Ureter (tissue), 1 donor: ENCODE data around the gene PDE3B. TPM values are rescaled to one million over a fixed set of nuclear protein-coding genes. Genes with fewer than 3 reads are reported as not detected.
"Not testable (repeated sequence)": the region's sequence is repeated elsewhere in the genome, so short reads cannot be mapped to it uniquely, and the experiment has no call there.

Experiments used
- DNase-seq: peaks from one replicate; pipeline ENCODE4 v3.0.0-alpha.2; 2020; ENCODE audit warnings: low spot score
- total RNA-seq: library from RNA; stranded (reverse); gene quantifications from one replicate; pipeline ENCODE4 v1.2.4, GENCODE V29; 2023
- donor health status: DM: yes; HTN: yes; CAD: no.

The PDE3B gene
- total RNA-seq, 1 donor from 2014 or later = 35.9 TPM

DNA sequence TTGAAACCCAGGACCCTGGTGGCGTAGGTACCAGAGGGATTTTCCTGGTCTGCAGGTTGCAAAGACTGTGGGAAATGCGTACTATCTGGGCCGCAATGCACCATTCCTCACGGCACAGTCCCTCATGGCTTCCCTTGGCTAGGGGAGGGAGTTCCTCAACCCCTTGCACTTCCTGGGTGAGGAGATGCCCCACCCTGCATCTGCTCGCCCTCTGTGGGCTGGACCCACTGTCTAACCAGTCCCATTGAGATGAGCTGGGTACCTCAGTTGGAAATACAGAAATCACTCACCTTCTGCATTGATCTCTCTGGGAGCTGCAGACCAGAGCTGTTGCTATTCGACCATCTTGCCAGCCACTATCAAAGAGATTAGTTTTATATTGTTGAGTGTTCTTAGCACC is 100.1 kb downstream of the PDE3B start:
- DNase-seq = not testable (repeated sequence)

DNA sequence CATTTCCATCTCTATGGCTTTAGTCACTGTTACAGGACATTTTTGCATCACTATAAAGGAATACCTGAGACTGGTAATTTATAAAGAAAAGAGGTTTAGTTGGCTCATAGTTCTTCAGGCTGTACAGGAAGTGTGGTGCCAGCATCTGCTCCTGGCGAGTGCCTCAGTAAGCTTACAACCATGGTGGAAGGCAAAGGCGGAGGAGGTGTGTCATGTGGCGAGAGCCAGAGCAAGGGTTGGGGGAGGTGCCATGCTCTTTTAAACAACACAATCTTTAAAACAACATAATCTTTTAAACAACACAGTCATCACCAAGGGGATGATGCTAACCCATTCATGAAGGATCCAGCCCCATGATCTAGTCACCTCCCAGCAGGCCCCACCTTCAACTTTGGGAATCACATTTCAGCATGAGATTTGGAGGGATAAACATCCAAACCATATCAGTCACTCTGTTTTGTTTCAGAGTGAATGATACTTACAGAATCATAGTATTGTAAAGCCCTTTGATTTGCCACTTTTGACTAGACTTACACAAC is 103.3 kb downstream of the PDE3B start:
- no peak for DNase-seq

DNA sequence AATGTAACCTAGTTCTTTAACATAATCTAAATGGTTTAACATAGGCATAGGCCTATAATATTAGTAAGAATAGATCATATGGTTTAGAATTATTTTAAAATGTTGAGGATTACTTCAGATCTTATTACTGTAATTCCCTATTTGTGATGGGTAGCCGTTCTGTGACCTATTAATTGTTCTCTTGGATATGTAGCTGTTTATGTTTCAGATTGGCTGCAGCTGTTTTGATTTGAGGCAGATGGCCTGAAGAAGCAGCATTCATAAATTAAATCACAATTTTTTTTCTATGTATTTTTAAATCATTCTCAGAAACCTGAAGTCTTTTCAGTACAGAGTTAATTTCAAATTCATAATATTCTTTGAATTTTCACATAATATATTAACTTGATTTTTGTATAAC is 104.5 kb downstream of the PDE3B start:
- DNase-seq = no peak

DNA sequence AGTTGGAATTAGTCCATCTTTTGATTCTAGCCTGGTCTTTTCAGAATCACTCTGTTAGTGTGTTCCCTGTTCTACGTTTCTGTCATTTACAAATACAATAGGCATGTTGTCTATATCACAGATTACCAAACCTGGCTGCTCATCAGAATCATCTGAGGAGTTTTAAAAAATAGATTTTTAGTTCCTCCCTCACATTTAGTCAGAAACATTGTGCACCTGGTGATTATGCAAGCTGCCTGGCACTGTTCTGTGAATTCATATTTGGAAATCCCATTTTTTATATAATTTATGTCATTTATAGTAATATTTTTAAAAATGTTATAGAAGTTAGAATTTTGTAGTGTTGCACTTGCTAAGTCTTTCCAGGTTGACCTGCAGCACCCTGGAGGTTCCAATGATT is 107.3 kb downstream of the PDE3B start:
- DNase-seq = no peak

DNA sequence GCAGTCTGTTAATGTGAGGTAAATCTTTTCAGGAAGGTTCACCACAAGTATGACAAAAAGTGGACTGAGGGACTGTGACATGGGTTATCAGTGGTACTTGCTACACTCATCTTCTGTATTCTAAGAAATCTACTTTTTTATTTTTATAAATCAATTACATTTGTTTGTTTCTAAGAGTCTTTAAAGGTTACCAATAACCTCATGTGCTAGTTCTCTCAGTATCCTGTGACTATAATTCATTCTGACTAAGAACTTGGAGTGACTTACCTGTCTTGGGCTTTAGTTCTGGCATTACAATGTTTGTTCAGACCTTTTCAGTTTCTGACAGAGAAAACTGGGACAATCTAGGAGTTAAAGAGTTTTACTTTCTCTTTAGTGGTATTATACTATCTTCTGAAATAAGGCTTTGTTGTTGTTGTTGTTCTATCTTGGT is 108.4 kb downstream of the PDE3B start:
- no peak for DNase-seq

DNA sequence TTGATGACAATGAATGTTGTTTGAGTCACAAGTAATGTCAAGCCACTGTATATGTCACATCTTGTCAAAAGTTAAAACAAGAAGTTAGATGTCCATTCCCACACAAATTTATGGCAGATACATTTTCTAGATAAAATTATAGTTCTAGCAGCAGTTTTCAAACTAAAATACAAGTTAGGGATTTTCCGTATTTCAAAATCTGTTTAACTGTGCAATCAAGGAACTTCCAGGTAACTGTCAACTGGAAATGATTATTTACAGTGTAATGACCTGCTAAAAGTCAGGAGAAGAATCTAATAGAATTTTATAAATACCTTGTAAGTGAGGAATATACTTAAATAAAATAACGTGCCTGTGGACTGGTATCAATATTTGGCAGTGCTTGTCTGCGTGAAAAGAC is 111.5 kb downstream of the PDE3B start:
- no peak for DNase-seq

DNA sequence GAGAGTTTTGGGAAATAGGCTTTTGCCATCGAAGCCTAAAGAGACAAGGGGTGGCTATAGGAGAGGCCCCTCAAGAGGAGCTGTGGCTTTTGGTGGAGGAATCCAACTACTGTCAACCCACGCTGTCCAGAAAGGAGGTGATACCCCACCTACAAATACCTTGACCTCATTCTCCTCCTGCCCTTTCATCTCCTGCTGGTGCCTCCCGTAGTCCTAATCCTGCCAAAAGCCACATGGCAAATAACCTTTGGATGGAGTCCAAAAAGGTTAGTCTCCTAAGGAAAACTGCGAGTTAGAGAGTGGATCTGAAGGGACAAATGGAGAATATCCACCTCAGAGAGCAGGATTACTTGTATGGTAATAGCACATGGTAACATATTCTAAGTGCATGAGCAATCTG is 112.7 kb downstream of the PDE3B start:
- no peak for DNase-seq

DNA sequence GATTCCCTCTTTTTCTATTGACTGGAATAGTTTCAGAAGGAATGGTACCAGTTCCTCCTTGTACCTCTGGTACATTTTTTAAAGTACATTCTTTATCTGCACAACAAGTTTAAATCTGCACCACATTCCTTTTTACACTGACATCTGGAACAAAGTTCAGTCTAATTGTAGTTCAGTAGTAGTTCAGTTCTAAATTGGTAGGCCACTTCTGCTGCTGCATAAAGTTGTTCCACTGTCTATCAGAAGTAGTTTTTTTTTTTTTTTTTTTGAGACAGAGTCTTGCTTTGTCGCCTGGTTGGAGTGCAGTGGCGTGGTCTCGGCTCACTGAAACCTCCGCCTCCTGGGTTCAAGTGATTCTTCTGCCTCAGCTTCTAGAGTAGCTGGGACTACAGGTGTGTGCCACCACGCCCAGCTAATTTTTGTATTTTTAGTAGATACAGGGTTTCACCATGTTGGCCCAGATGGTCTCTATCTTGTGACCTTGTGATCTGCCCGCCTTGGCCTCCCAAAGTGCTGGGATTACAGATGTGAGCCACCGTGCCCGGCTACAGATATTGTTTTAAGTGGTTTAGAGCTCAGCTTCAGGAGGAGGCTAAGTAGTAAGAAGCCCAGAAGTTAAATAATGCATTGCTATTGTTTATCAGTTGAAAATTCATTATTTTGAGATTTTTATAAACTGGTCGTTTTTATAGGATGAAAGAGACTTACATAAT is 115.9 kb downstream of the PDE3B start:
- DNase-seq = not testable (repeated sequence)

DNA sequence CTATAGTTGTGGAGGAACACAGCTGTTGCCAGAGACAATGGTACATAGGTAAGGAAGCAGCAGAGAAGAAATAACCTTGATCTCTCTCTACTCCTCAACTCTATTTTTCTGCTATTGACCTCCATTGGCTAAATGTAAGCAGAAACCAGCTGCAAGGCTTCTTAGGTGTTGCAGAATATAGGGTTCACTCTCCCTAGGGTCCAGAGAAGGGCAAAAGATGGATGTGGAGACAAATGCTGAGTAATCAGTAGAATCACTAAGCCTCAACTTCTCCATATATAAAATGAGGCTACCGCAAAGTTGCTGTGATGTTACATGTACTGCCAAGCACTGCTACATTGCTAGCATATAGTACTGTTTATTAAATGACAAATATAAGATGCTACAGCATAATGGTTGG is 120.6 kb downstream of the PDE3B start:
- no peak for DNase-seq

DNA sequence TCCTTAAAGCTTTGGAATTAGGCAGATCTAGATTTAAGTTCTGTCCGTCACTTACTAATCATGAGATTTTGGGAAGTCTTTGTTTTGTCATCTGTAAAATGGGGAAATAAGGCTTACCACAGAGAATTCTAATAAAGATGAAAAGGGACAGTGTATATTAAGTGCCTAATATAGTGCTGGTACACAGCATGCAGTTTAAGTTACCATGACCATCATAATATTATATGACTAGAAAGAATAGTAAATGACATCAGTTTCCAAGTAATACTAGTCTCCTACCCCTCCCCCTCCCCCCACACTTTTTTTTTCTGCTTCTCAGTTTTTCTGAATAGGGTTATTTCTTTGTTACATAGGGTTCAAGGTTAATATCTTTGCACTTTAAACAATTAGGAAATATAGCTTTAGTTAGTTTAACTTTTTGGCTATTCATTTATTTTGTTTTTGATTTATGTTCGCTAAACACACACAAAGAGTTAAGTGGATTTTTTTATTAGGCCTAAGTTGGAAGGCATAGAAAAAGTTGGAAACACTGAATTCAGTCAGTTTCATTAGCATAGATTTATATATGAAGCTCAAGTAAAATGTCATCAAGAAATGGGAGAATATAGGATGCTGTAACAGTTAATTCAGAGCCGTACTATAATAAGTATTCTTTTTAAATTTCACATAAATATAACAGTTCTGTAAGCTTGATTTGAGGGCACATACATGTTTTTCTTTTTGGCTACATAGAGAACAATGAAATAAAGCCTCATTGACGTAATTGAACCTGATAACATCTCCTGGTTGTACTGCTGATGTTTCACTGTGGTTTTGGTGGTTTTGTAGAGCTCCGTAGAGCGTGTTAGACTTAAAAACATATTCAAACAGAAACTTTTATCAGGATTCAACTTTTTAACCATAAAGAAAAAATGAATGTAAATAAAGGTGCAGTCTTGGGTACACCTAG is 121.2 kb downstream of the PDE3B start:
- DNase-seq = no peak

DNA sequence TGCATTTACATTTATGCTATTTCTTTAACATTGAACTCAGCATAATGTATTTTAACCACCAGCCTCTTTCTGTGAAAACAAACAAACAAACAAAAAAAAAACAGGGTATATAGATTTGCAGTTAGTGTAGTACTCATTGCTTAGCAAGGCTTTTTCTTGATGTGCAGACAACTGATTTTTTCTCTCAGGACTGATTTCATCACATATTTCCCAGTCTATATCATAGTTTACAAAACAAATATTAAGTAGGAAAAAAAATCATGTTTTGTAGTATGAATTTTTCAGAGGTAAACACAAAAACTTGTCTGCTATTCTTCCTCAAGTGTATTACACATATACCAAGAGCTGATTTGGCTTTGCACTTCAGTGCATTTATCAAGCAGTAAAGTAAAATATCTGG is 123.0 kb downstream of the PDE3B start:
- DNase-seq = no peak

DNA sequence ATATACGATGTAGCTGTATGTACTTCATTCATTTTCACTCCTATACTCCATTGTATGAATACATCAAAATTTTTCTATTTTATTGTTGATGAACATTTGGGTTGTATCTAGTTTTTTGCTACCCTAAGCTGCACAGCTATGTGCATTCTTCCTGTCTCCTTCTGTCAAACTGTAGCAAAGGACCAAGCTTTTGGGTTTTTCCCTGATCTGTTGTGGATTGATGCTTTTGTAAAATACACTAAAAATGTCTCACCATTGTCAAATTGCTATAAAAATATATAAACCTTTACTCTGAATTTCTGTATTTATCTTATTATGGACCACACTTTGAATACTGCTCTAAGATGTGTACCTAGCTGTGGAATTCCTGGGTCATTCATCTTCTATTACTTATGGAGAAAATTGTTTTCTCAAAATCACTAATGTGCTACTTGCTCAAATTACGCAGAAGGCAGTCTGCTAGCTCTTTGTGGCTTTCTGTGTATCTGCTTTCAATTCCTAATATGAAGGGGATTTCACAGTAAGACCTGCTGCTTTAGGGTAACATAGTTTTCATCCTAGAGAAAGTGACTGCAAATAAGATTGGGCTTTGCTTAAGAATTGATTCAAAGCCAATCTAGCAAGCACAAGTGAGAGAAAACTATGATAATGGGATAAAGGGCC is 125.1 kb downstream of the PDE3B start:
- DNase-seq = no peak

DNA sequence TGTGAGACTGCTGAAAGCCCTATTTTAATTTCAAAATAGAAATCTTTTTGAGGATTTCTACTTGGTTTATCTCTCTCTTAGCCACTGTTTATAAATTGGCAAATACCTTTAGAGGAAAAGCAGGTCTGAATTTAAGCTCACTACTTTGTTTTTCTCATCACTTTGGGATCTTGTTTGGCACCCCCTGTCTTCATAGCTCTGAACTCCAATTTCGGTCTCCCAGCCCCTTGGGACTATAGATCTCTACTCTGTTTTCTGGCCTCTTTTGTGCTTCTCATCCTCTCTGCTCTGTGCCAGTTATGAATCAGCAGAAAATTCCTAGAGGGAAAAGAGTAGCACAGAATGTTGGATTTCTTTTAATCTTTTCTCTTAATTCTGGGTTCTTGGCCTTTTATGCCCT is 130.2 kb downstream of the PDE3B start:
- DNase-seq = no peak

DNA sequence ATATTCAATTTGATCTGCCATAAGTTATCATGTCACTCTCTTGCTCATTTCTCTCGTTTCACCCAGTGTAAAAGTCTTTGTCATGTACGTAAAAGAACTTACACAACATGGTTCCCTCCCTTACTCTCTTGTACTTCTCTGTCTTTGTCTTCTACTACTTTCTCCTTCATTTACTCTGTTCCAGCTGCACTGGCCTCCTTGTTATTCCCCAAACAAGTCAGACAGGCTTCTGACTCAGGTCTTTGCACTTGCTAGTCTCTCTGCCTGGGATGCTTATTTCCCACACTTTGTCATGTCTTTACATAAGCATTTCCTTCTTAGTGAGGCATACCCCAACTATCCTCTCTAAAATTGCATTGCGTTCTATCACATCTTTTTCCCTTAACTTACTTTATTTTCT is 131.1 kb downstream of the PDE3B start:
- no peak for DNase-seq

DNA sequence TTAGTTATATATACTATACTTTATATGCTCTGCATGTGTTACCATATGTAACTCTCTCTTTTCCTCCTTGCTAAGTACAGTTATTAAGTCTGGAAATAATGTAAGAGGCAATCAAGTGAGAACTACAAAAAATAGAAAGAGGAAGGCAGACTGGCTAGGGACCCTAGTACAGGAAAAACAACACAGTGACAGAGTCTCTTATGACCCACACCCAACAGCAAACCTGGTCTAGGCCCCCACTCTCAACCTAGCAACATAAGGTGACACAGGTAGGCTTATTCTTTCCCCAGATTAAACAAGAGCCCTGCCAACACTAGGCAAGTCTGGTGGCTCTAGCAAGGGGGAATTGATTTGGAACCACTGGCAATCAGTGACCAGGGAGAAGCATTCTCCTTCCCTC is 132.3 kb downstream of the PDE3B start:
- DNase-seq = no peak

DNA sequence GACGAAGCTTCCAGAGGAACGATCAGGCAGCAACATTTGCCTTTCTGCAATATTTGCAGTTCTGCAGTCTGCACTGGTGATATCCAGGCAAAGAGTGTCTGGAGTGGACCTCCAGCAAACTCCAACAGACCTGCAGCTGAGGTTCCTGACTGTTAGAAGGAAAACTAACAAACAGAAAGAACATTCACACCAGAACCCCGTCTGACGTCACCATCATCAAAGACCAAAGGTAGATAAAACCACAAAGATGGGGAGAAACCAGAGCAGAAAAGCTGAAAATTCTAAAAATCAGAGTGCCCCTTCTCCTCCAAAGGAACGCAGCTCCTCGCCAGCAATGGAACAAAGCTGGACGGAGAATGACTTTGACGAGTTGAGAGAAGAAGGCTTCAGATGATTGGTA is 134.9 kb downstream of the PDE3B start:
- DNase-seq = not testable (repeated sequence)

DNA sequence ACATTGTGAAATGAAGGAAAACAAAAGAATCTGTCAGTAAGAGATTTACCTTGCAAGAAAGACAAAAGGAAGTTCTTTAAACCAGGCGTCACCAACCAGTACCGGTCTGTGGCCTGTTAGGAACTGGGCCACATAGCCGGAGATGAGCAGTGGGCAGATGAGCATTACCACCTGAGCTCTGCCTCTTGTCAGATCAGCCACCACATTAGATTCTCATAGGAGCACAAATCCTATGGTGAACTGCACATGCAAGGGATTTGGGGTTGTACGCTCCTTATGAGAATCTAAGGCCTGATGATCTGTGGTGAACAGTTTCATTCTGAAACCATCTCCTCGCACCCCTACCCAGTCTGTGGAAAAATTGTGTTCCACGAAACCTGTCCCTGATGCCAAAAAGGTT is 140.2 kb downstream of the PDE3B start:
- no peak for DNase-seq

DNA sequence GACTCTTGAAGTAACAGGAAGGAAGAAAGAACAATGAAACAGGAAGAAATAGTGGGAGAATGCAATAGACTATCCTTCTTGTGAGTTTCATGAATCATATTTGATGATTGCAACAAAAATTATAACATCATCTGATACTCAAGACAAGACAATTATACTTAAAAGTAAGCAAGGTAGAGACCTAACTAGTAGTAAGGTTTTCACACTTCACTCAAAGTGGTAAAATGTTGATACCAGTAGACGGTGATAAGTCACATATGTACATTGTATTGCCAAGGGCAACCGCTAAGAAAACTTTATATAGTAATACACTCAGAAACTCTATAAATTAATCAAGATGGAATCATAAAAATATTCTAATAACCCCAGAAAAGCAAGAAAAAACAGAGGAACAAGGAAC is 140.6 kb downstream of the PDE3B start:
- DNase-seq = no peak

DNA sequence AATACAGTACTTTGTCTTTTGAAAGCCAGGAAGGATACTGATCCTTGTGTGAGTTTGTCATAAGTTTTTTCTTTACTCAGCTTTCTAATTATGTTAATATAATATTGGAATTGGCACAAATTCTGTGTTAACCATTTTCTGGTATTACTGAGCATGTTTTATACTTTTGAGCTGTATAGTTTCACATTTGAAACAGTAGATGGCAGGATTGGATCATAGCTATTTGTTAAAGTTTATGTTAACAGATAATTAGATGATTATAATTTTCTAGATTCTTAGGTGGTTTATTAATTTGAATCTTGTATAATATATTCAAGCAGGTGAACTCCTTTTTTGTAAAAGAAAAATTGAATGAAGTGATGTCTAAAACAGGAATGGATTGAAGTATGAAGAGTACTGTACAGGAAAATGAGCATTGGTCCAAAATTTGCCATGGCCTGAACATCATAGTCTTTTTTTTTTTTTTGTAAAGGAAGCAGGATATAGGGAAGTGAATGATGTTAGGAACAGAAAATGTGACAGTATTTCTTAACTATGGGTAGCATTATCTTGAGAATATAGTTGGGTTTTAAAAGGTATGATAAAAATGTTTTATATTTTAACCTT is 146.4 kb downstream of the PDE3B start:
- DNase-seq = no peak

DNA sequence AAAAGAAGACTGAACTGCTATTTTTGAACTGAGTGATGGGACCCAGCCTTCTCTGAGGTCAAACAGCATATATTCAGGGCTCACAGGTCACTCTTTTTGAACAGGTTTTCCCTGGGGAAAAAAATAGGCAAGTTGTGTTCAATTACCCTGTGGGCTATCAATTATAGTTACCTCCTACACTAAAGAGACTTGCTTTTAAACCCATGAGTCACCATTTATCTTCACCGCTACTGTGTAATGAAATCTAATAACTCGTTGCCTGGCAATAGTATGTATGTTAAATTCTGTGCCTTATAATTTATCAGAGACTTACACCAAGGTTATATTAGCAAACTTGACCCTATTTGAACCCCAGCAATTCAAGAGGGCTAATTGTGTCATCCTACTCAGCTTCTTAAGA is 149.9 kb downstream of the PDE3B start:
- no peak for DNase-seq

DNA sequence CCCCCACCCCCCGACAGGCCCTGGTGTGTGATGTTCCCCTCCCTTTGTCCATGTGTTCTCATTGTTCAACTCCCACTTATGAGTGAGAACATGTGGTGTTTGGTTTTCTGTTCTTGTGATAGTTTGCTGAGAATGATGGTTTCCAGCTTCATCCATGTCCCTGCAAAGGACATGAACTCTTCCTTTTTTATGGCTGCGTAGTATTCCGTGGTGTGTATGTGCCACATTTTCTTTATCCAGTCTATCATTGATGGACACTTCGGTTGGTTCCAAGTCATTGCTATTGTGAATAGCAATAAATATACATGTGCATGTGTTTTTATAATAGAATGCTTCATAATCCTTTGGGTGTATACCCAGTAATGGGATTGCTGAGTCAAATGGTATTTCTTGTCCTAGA is 152.4 kb downstream of the PDE3B start:
- not testable (repeated sequence) for DNase-seq

DNA sequence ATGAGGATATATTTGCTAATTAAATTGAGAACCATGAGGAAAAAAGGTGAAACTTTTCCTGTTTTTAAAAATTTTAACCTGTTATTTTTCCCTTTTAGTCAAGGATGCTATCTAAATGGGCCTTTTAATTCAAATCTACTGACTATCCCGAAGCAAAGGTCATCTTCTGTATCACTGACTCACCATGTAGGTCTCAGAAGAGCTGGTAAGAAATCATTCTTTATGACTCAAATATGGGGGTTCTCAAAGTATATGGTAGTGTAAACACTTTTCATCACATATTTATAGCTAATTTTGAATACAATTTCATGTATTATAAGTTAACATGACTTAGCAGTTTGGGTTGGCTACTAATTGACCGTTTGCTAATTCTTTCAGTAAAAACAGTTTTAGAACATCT is 160.2 kb downstream of the PDE3B start:
- no peak for DNase-seq
